Measurements from ENCODE around the gene ANKRD34A. TPM values are rescaled to one million over a fixed set of nuclear protein-coding genes. Genes with fewer than 3 reads are reported as not detected.
A peak's percentile ranks its signal among the peaks of the same experiment; 100 is the strongest.

The ANKRD34A gene
- total and polyA plus RNA-seq, 9 donors, result 0.22 to 1.7 (median 1.1) TPM

GRCh38 chr1:145972580-145972979 is 8.2 kb upstream of the ANKRD34A start:
- H3K27ac ChIP-seq (ENCODE audit: low read length), result no peak overlapping the region
- H3K4me1 ChIP-seq (ENCODE audit: control insufficient read depth, insufficient read depth, low read length), result peaks cover 10% of the 10 kb centered on the region
- no peak overlapping the region for H3K4me3 ChIP-seq (ENCODE audit: low read length)
- no peak for DNase-seq
- H3K9me3 ChIP-seq (replicated peaks; ENCODE audit: control insufficient read depth, low read depth, low read length), result peaks cover under 1% of the 10 kb centered on the region
- no peaks in the 10 kb centered on the region for H3K27me3 ChIP-seq (ENCODE audit: control insufficient read depth, insufficient read depth, low read length)
- WGBS (ENCODE audit: insufficient coverage), result 92% methylated on average over 2 of the region's 7 CpGs
- peaks cover 4% of the 10 kb centered on the region for H3K36me3 ChIP-seq (ENCODE audit: control insufficient read depth, insufficient read depth, low read length)

GRCh38 chr1:145967288-145967687 is 2.9 kb upstream of the ANKRD34A start:
- H3K27ac ChIP-seq (ENCODE audit: low read length), result no peak overlapping the region
- H3K36me3 ChIP-seq (ENCODE audit: control insufficient read depth, insufficient read depth, low read length), result no peaks in the 10 kb centered on the region
- peaks cover 7% of the 10 kb centered on the region for H3K9me3 ChIP-seq (replicated peaks; ENCODE audit: control insufficient read depth, low read depth, low read length)
- H3K4me3 ChIP-seq (ENCODE audit: low read length), result no peak overlapping the region
- peaks cover under 1% of the 10 kb centered on the region for H3K27me3 ChIP-seq (ENCODE audit: control insufficient read depth, insufficient read depth, low read length)
- H3K4me1 ChIP-seq (ENCODE audit: control insufficient read depth, insufficient read depth, low read length), result peaks cover 18% of the 10 kb centered on the region
- 83% methylated on average over 1 of the region's 2 CpGs for WGBS (ENCODE audit: insufficient coverage)
- no peak for DNase-seq

GRCh38 chr1:145965119-145965744 is 857 bp upstream of the ANKRD34A start:
- H3K36me3 ChIP-seq (ENCODE audit: control insufficient read depth, insufficient read depth, low read length), result no peaks in the 10 kb centered on the region
- peaks cover 7% of the 10 kb centered on the region for H3K9me3 ChIP-seq (replicated peaks; ENCODE audit: control insufficient read depth, low read depth, low read length)
- H3K27ac ChIP-seq (ENCODE audit: low read length), result peak overlapping the region; percentile 91
- DNase-seq, result no peak
- H3K4me3 ChIP-seq (ENCODE audit: low read length), result peak overlapping the region; percentile 61
- no CpG with 5 or more reads among the region's 5 CpGs for WGBS (ENCODE audit: insufficient coverage)
- H3K27me3 ChIP-seq (ENCODE audit: control insufficient read depth, insufficient read depth, low read length), result peaks cover 8% of the 10 kb centered on the region
- H3K4me1 ChIP-seq (ENCODE audit: control insufficient read depth, insufficient read depth, low read length), result peaks cover 35% of the 10 kb centered on the region

GRCh38 chr1:145963265-145964019 is 933 bp downstream of the ANKRD34A start:
- peak overlapping the region; percentile 91 for H3K27ac ChIP-seq (ENCODE audit: low read length)
- H3K27me3 ChIP-seq (ENCODE audit: control insufficient read depth, insufficient read depth, low read length), result peaks cover 8% of the 10 kb centered on the region
- H3K4me1 ChIP-seq (ENCODE audit: control insufficient read depth, insufficient read depth, low read length), result peaks cover 43% of the 10 kb centered on the region
- peaks cover 7% of the 10 kb centered on the region for H3K9me3 ChIP-seq (replicated peaks; ENCODE audit: control insufficient read depth, low read depth, low read length)
- WGBS (ENCODE audit: insufficient coverage), result 10% methylated on average over 2 of the region's 5 CpGs
- peak; percentile 49 for DNase-seq
- H3K4me3 ChIP-seq (ENCODE audit: low read length), result peak overlapping the region; percentile 61
- no peaks in the 10 kb centered on the region for H3K36me3 ChIP-seq (ENCODE audit: control insufficient read depth, insufficient read depth, low read length)

- WGBS (ENCODE audit: insufficient coverage), result 8% methylated on average over 9 of the region's 36 CpGs
- H3K36me3 ChIP-seq (ENCODE audit: control insufficient read depth, insufficient read depth, low read length), result no peaks in the 10 kb centered on the region
Observed at GRCh38 chr1:145962157-145963102, 1.9 kb downstream of the ANKRD34A start.

GRCh38 chr1:145961425-145962156 is 2.8 kb downstream of the ANKRD34A start:
- H3K9me3 ChIP-seq (replicated peaks; ENCODE audit: control insufficient read depth, low read depth, low read length), result no peaks in the 10 kb centered on the region
- DNase-seq, result peak; percentile 54
- peaks cover 48% of the 10 kb centered on the region for H3K4me1 ChIP-seq (ENCODE audit: control insufficient read depth, insufficient read depth, low read length)
- no peaks in the 10 kb centered on the region for H3K36me3 ChIP-seq (ENCODE audit: control insufficient read depth, insufficient read depth, low read length)
- 1% methylated on average over 49 of the region's 57 CpGs for WGBS (ENCODE audit: insufficient coverage)
- H3K4me3 ChIP-seq (ENCODE audit: low read length), result peak overlapping the region; percentile 69
- H3K27me3 ChIP-seq (ENCODE audit: control insufficient read depth, insufficient read depth, low read length), result peaks cover 8% of the 10 kb centered on the region
- H3K27ac ChIP-seq (ENCODE audit: low read length), result peak overlapping the region; percentile 7

More at GRCh38 chr1:145962157-145963102, 1.9 kb downstream of the ANKRD34A start:
- Histone ChIP-seq H3K27ac (ENCODE audit: low read length) (peak overlapping the region; percentile 91), H3K27me3 (ENCODE audit: control insufficient read depth, insufficient read depth, low read length) (peaks cover 8% of the 10 kb centered on the region), H3K4me1 (ENCODE audit: control insufficient read depth, insufficient read depth, low read length) (peaks cover 46% of the 10 kb centered on the region), H3K9me3 (replicated peaks; ENCODE audit: control insufficient read depth, low read depth, low read length) (peaks cover 4% of the 10 kb centered on the region), H3K4me3 (ENCODE audit: low read length) (peak overlapping the region; percentile 69)
- peak; percentile 61 for DNase-seq

- H3K4me3 ChIP-seq (ENCODE audit: low read length), result peak overlapping the region; percentile 69
- peaks cover 8% of the 10 kb centered on the region for H3K27me3 ChIP-seq (ENCODE audit: control insufficient read depth, insufficient read depth, low read length)
- H3K4me1 ChIP-seq (ENCODE audit: control insufficient read depth, insufficient read depth, low read length), result peaks cover 50% of the 10 kb centered on the region
- no peaks in the 10 kb centered on the region for H3K36me3 ChIP-seq (ENCODE audit: control insufficient read depth, insufficient read depth, low read length)
- H3K9me3 ChIP-seq (replicated peaks; ENCODE audit: control insufficient read depth, low read depth, low read length), result no peaks in the 10 kb centered on the region
- 0% methylated on average over 11 of the region's 22 CpGs for WGBS (ENCODE audit: insufficient coverage)
- no peak for DNase-seq
- H3K27ac ChIP-seq (ENCODE audit: low read length), result peak overlapping the region; percentile 87
Observed at GRCh38 chr1:145961109-145961424, 3.3 kb downstream of the ANKRD34A start.

- under 1% methylated on average over 39 of the region's 44 CpGs for WGBS (ENCODE audit: insufficient coverage)
- Histone ChIP-seq H3K9me3 (replicated peaks; ENCODE audit: control insufficient read depth, low read depth, low read length) (no peaks in the 10 kb centered on the region), H3K27me3 (ENCODE audit: control insufficient read depth, insufficient read depth, low read length) (peaks cover 8% of the 10 kb centered on the region), H3K27ac (ENCODE audit: low read length) (peak overlapping the region; percentile 87), H3K36me3 (ENCODE audit: control insufficient read depth, insufficient read depth, low read length) (no peaks in the 10 kb centered on the region), H3K4me3 (ENCODE audit: low read length) (peak overlapping the region; percentile 69), H3K4me1 (ENCODE audit: control insufficient read depth, insufficient read depth, low read length) (peaks cover 54% of the 10 kb centered on the region)
- peak; percentile 92 for DNase-seq
Observed at GRCh38 chr1:145960468-145961108, 3.8 kb downstream of the ANKRD34A start.

GRCh38 chr1:145959957-145960467 is 4.4 kb downstream of the ANKRD34A start:
- H3K36me3 ChIP-seq (ENCODE audit: control insufficient read depth, insufficient read depth, low read length), result no peaks in the 10 kb centered on the region
- H3K4me1 ChIP-seq (ENCODE audit: control insufficient read depth, insufficient read depth, low read length), result peaks cover 57% of the 10 kb centered on the region

More at GRCh38 chr1:145959957-145960467, 4.4 kb downstream of the ANKRD34A start:
- H3K4me3 ChIP-seq (ENCODE audit: low read length), result peak overlapping the region; percentile 69
- no peaks in the 10 kb centered on the region for H3K9me3 ChIP-seq (replicated peaks; ENCODE audit: control insufficient read depth, low read depth, low read length)
- 8% methylated on average over 9 of the region's 12 CpGs for WGBS (ENCODE audit: insufficient coverage)
- no peak for DNase-seq
- peak overlapping the region; percentile 87 for H3K27ac ChIP-seq (ENCODE audit: low read length)
- peaks cover 8% of the 10 kb centered on the region for H3K27me3 ChIP-seq (ENCODE audit: control insufficient read depth, insufficient read depth, low read length)
